Astrocyte (in vitro differentiated cells and primary cell): ENCODE data around the gene DYNC2I2. TPM values are rescaled to one million over a fixed set of nuclear protein-coding genes. Genes with fewer than 3 reads are reported as not detected.

Experiments
- DNase-seq: peaks from one replicate; pipeline ENCODE4 v3.0.0-alpha.2; 2010; ENCODE audit warnings: low read depth
- FAIRE-seq: peaks from 2 replicates; lab custom pipeline; 2011; peaks lifted over from hg19 to GRCh38; lab: Jason Lieb, UNC
- H2AFZ ChIP-seq: 2 replicates; pipeline ENCODE4 v1.6.0; 2012; ENCODE audit warnings: low read depth, low read length, inconsistent platforms
- H3K27ac ChIP-seq: 2 replicates; pipeline ENCODE4 v1.5.1; 2011; ENCODE audit warnings: low read depth, low read length, inconsistent platforms
- H3K27me3 ChIP-seq: 2 replicates; pipeline ENCODE4 v1.6.0; 2011; ENCODE audit warnings: low read length, inconsistent platforms; ENCODE audit not compliant: insufficient read depth
- H3K36me3 ChIP-seq: 2 replicates; pipeline ENCODE4 v1.5.1; 2011; ENCODE audit warnings: low read length, inconsistent platforms; ENCODE audit not compliant: insufficient read depth
- H3K4me1 ChIP-seq: 2 replicates; pipeline ENCODE4 v1.5.1; 2011; ENCODE audit warnings: low read length, inconsistent platforms; ENCODE audit not compliant: insufficient read depth
- H3K4me2 ChIP-seq: 2 replicates; pipeline ENCODE4 v1.6.0; 2012; ENCODE audit warnings: low read length, inconsistent platforms
- H3K4me3 ChIP-seq: 2 replicates; pipeline ENCODE4 v1.5.1; 2011; ENCODE audit warnings: low read depth, mild to moderate bottlenecking, low read length, inconsistent platforms; ENCODE audit not compliant: insufficient read depth
- H3K79me2 ChIP-seq: 2 replicates; pipeline ENCODE4 v1.6.0; 2012; ENCODE audit warnings: mild to moderate bottlenecking, low read length, inconsistent platforms; ENCODE audit not compliant: insufficient read depth
- H3K9ac ChIP-seq: 2 replicates; pipeline ENCODE4 v1.6.0; 2012; ENCODE audit warnings: mild to moderate bottlenecking, low read length, inconsistent platforms
- H3K9me3 ChIP-seq: 2 replicates; pipeline ENCODE4 v1.5.1; 2012; ENCODE audit warnings: low read depth, mild to moderate bottlenecking, low read length, inconsistent platforms; ENCODE audit not compliant: insufficient read depth
- H4K20me1 ChIP-seq: 2 replicates; pipeline ENCODE4 v1.6.0; 2012; ENCODE audit warnings: low read length, inconsistent platforms; ENCODE audit not compliant: insufficient read depth
- H3K27ac Mint-ChIP-seq: one replicate; pipeline ENCODE4 v1.8.0; 2021; ENCODE audit warnings: mild to moderate bottlenecking, mixed read lengths; ENCODE audit not compliant: unreplicated experiment
- H3K27me3 Mint-ChIP-seq: one replicate; pipeline ENCODE4 v1.8.0; 2021; ENCODE audit warnings: low read depth, mixed read lengths; ENCODE audit not compliant: unreplicated experiment
- H3K36me3 Mint-ChIP-seq: one replicate; pipeline ENCODE4 v1.8.0; 2021; ENCODE audit warnings: low read depth, mixed read lengths; ENCODE audit not compliant: unreplicated experiment
- H3K4me1 Mint-ChIP-seq: one replicate; pipeline ENCODE4 v1.8.0; 2021; ENCODE audit warnings: low read depth, mixed read lengths; ENCODE audit not compliant: unreplicated experiment
- H3K4me3 Mint-ChIP-seq: one replicate; pipeline ENCODE4 v1.8.0; 2021; ENCODE audit warnings: mild to moderate bottlenecking, moderate library complexity, mixed read lengths; ENCODE audit not compliant: unreplicated experiment
- H3K9me3 Mint-ChIP-seq: one replicate; pipeline ENCODE4 v1.8.0; 2021; ENCODE audit warnings: mild to moderate bottlenecking, mixed read lengths; ENCODE audit not compliant: unreplicated experiment
- EZH2 ChIP-seq: IDR thresholded peaks from 2 replicates; pipeline ENCODE4 v1.6.1; 2012; ENCODE audit warnings: mild to moderate bottlenecking, low read length, inconsistent platforms; ENCODE audit not compliant: insufficient read depth
- total RNA-seq: library from RNA; stranded (reverse); gene quantifications from 2 replicates; pipeline ENCODE4 v1.2.1, GENCODE V29; 2021
- TF ChIP-seq, protein P1 (sequence below): IDR thresholded peaks from 2 replicates; pipeline ENCODE4 v1.5.1; 2011; ENCODE audit warnings: low read depth, mild to moderate bottlenecking, inconsistent platforms, low read length, moderate library complexity; ENCODE audit not compliant: insufficient read depth

The DYNC2I2 gene
- total RNA-seq, 1 donor from 2014 or later = 20.6 TPM

DNA sequence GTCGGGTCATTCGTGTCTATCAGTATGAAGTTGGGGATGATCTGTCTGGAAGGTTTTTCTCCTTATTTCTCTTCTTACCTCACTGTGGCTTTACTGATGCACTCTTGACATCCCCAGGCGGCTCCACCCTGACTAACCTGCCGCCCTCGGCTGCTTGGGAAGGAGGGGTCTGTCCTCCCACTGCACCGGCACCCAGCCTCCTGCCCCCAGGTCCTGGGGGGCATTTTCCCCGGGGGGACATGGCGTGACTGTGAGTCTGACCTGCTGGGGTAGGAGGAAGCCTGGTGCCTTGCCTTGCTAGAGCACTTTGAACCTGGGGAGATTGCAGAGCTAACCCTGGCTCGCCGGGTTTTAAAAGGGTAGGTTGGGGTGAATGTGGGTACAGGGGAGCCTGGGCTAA, 27.5 kb downstream of the DYNC2I2 start:
- Histone ChIP-seq H3K4me3 (no peak overlapping the region), H3K9ac (no peak overlapping the region), H3K4me2 (no peak overlapping the region), H2AFZ (no peak overlapping the region), H3K9me3 (no peaks in the 10 kb centered on the region), H3K79me2 (peaks cover 12% of the 10 kb centered on the region), H3K36me3 (peaks cover 59% of the 10 kb centered on the region), H4K20me1 (peaks cover 74% of the 10 kb centered on the region), H3K4me1 (no peaks in the 10 kb centered on the region), H3K27me3 (no peaks in the 10 kb centered on the region), H3K27ac (no peak overlapping the region)
- Mint-ChIP-seq H3K4me3 (no peak overlapping the region), H3K9me3 (no peaks in the 10 kb centered on the region), H3K4me1 (peaks cover 4% of the 10 kb centered on the region), H3K27me3 (no peaks in the 10 kb centered on the region), H3K36me3 (peaks cover 29% of the 10 kb centered on the region), H3K27ac (peak overlapping the region; percentile 26)
- no peak for TF ChIP-seq EZH2
- TF ChIP-seq, protein P1, sequence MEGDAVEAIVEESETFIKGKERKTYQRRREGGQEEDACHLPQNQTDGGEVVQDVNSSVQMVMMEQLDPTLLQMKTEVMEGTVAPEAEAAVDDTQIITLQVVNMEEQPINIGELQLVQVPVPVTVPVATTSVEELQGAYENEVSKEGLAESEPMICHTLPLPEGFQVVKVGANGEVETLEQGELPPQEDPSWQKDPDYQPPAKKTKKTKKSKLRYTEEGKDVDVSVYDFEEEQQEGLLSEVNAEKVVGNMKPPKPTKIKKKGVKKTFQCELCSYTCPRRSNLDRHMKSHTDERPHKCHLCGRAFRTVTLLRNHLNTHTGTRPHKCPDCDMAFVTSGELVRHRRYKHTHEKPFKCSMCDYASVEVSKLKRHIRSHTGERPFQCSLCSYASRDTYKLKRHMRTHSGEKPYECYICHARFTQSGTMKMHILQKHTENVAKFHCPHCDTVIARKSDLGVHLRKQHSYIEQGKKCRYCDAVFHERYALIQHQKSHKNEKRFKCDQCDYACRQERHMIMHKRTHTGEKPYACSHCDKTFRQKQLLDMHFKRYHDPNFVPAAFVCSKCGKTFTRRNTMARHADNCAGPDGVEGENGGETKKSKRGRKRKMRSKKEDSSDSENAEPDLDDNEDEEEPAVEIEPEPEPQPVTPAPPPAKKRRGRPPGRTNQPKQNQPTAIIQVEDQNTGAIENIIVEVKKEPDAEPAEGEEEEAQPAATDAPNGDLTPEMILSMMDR = no peak
- no peak for FAIRE-seq
- no peak for DNase-seq

DNA sequence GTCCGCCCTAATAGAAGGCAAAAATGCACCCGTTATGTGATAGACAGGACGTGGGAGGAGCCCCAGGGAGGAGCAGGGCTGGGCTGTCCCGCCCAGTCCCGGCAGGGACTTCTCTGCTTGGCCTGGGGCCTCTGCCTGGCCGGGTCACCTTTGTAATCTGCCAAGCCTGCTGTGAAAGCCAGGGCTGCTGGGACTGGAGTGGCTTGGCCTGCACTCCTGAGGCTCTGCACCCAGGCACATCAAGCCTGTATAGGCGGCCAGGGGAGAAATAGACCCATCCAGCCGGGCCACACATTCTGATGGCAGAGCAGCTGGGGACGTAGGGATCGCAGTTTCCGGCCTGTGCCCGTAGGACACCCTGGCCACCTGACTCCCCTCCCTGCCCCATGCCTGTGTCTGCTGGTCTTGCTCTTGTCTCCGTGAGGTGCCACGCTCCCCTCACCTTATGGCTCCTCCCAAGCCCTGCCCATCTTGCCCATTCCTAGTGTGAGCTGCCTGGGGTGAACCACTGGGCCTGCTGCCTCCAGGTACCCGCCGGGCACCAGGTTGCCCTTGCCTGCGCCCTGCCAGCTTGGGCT, 28.1 kb downstream of the DYNC2I2 start:
- DNase-seq = no peak

DNA sequence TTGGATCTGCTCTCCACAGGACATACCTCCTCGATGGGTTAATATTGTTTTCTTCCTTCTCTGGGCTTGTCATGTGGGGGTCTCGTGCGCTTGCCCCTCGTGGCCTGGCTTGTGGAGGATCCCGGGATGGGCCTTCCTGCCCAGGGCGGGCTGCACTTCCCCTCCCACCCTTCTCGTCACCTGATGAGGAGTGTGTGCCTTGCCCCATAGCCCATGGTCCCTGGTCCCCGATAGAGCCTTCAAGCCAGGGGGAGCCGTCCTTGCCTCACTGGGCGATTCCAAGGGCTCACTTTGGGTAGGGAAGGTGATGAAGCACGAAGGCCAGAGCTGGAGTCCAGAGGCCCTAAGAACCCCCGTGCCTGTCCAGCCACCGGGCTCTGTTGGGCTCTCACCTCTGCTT, 28.7 kb downstream of the DYNC2I2 start:
- FAIRE-seq (no peak), DNase-seq (no peak)
- Histone ChIP-seq H4K20me1 (peaks cover 67% of the 10 kb centered on the region), H3K27me3 (no peaks in the 10 kb centered on the region), H3K4me3 (no peak overlapping the region), H3K4me2 (no peak overlapping the region), H3K9me3 (no peaks in the 10 kb centered on the region), H3K9ac (no peak overlapping the region), H3K4me1 (no peaks in the 10 kb centered on the region), H2AFZ (no peak overlapping the region), H3K36me3 (peaks cover 50% of the 10 kb centered on the region), H3K79me2 (peaks cover 12% of the 10 kb centered on the region), H3K27ac (no peak overlapping the region)
- Mint-ChIP-seq H3K27me3 (no peaks in the 10 kb centered on the region), H3K4me1 (peaks cover 4% of the 10 kb centered on the region), H3K9me3 (no peaks in the 10 kb centered on the region), H3K27ac (no peak overlapping the region), H3K4me3 (no peak overlapping the region), H3K36me3 (peaks cover 24% of the 10 kb centered on the region)
- no peak for TF ChIP-seq EZH2
- TF ChIP-seq, protein P1 = no peak

More for the DNA sequence above, 28.1 kb downstream of the DYNC2I2 start:
- Histone ChIP-seq H3K9ac (no peak overlapping the region), H3K4me1 (no peaks in the 10 kb centered on the region), H3K79me2 (peaks cover 12% of the 10 kb centered on the region), H3K4me3 (no peak overlapping the region), H3K36me3 (peaks cover 57% of the 10 kb centered on the region), H3K27ac (no peak overlapping the region), H3K4me2 (no peak overlapping the region), H3K9me3 (no peaks in the 10 kb centered on the region), H4K20me1 (peaks cover 72% of the 10 kb centered on the region), H2AFZ (no peak overlapping the region), H3K27me3 (no peaks in the 10 kb centered on the region)
- H3K9me3 Mint-ChIP-seq = no peaks in the 10 kb centered on the region
- H3K4me3 Mint-ChIP-seq = no peak overlapping the region
- H3K4me1 Mint-ChIP-seq = peaks cover 4% of the 10 kb centered on the region
- no peaks in the 10 kb centered on the region for H3K27me3 Mint-ChIP-seq
- FAIRE-seq = no peak
- peaks cover 29% of the 10 kb centered on the region for H3K36me3 Mint-ChIP-seq
- no peak for TF ChIP-seq EZH2
- TF ChIP-seq, protein P1 = no peak
- peak overlapping the region; percentile 26 for H3K27ac Mint-ChIP-seq
